Uterus (tissue), 2 donors: Measurements from ENCODE around the gene BICRAL.
"Not testable (repeated sequence)": the region's sequence is repeated elsewhere in the genome, so short reads cannot be mapped to it uniquely, and the experiment has no call there.

ENCODE experiments used
- CTCF ChIP-seq, 4 experiments: fragments of 200-600 bp in 2 of 4; fragments of 450-650 bp in 2 of 4; sonication (generic) in 2 of 4; IDR thresholded peaks; one replicate each; pipeline ENCODE4 v1.5.1; 2016 to 2019; ENCODE audit warnings: antibody characterized with exemption in 4 of 4, mild to moderate bottlenecking in 2 of 4, moderate library complexity in 1 of 4
- POLR2A ChIP-seq, 2 donors: fragments of 450-650 bp; IDR thresholded peaks; one replicate each; pipeline ENCODE4 v1.6.1; 2016; ENCODE audit warnings: antibody characterized with exemption in 2 of 2, mild to moderate bottlenecking in 1 of 2, moderate library complexity in 1 of 2

DNA sequence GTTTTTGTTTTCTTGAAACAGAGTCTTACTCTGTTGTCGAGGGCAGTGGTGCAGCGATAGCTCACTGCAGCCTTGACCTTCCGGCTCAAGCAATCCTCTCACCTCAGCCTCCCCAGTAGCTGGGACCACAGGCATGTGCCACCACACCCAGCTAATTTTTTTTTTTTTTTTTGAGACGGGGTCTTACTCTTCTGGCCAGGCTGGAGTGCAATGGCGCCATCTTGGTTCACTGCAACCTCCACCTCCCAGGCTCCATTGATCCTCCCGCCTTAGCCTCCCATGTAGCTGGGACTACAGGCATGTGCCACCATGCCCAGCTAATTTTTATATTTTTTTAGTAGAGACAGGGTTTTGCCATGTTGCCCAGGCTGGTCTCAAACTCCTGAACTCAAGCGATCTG, 24.5 kb downstream of the BICRAL start:
- TF ChIP-seq POLR2A, CTCF (IDR thresholded peaks at IDR 0.05): not testable (repeated sequence)
